ENCODE data around the gene STX5. TPM values are rescaled to one million over a fixed set of nuclear protein-coding genes. Genes with fewer than 3 reads are reported as not detected.

Gene STX5
- total and polyA plus RNA-seq, 9 of the 15 experiments (the other 6 are each of a cell fraction or from before 2014, with no cell fraction given) = 2.8 to 28.6 (median 23.7) TPM

DNA sequence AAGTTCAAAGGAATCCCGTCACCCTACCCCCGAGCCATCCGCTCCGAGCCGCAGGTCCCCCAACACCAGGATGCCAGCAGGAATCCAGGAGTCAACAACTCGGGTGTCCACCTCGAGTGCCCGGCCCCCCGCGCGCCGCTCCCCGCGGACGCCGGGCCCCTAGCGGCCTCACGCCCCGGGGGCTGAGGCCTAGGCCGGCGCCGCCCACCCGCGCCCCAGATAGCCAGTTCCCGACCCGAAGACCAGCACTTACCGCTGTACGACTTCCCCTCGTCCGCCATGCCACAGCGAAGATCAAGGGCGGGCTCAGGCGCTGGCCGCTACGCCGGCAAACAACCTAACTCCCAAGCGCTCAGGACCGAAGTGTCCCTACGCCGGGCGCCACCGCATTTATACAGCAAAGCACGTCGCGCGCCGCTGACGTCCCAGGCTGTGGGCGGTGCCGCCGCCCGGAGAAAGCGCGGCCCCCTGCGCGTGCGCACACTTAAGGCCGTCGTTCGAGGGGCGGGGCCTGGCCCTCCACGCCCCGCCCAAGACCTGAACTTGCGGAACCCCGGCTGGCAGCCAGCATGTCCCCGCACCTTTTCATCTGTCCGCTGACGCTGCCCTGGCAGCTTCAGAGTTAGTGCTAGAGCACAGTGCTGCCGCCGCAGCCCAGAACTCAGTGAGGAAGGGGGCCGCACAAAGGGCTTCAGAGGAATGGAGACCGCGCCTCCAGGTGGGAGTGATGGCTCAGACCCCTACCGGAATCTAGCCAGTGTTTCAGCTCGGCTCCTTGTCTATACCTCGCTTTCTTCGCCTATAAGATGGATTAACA, 26.6 kb downstream of the STX5 start, which contains the start of gene NXF1 (continued):
- TF ChIP-seq NRF1 (conservative IDR thresholded peaks at IDR 0.05 in 1 of 2, IDR thresholded peaks at IDR 0.05 in 1 of 2) = peak; percentile 97
- TF ChIP-seq, protein P1, sequence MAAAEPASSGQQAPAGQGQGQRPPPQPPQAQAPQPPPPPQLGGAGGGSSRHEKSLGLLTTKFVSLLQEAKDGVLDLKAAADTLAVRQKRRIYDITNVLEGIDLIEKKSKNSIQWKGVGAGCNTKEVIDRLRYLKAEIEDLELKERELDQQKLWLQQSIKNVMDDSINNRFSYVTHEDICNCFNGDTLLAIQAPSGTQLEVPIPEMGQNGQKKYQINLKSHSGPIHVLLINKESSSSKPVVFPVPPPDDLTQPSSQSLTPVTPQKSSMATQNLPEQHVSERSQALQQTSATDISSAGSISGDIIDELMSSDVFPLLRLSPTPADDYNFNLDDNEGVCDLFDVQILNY (CRISPR knock-in tag; IDR thresholded peaks at IDR 0.05) = peak; percentile 81; the same call in 1 of the 2 replicates
- TF ChIP-seq KLF1 (tag; IDR thresholded peaks at IDR 0.05) = peak; percentile 41; the same call in 1 of the 2 replicates
- TF ChIP-seq POLR2AphosphoS5 (IDR thresholded peaks at IDR 0.05; ENCODE audit: control insufficient read depth, insufficient read depth, low read depth, low read length) = peak; percentile 100
- TF ChIP-seq FIP1L1 (IDR thresholded peaks at IDR 0.05; ENCODE audit: low read depth, low read length, poor library complexity, severe bottlenecking) = peak; percentile 94
- TF ChIP-seq TEAD1 (CRISPR knock-in tag; IDR thresholded peaks at IDR 0.05) = peak in 1 of 2 experiments; percentile 62; a peak in 2 of 4 replicates
- TF ChIP-seq PHTF2 (CRISPR knock-in tag; IDR thresholded peaks at IDR 0.05) = 0 out of 2 replicates have a peak, but pooled peaks have one; percentile 38
- peak; percentile 42 for TF ChIP-seq STAG1 (CRISPR knock-in tag; IDR thresholded peaks at IDR 0.05; ENCODE audit: borderline replicate concordance)
- peak; percentile 100 for TF ChIP-seq MTA3 (IDR thresholded peaks at IDR 0.05; ENCODE audit: borderline replicate concordance)
- TF ChIP-seq, protein P2, sequence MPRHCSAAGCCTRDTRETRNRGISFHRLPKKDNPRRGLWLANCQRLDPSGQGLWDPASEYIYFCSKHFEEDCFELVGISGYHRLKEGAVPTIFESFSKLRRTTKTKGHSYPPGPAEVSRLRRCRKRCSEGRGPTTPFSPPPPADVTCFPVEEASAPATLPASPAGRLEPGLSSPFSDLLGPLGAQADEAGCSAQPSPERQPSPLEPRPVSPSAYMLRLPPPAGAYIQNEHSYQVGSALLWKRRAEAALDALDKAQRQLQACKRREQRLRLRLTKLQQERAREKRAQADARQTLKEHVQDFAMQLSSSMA (CRISPR knock-in tag; IDR thresholded peaks at IDR 0.05) = peak; percentile 92
- peak; percentile 98 for TF ChIP-seq CBX1 (IDR thresholded peaks at IDR 0.05; ENCODE audit: low read depth)
- peak; percentile 22; the same call in 1 of the 2 replicates for TF ChIP-seq CHD2 (IDR thresholded peaks at IDR 0.05; ENCODE audit: low read depth, low read length)
- TF ChIP-seq OTX1 (CRISPR knock-in tag; IDR thresholded peaks at IDR 0.05) = peak; percentile 91
- TF ChIP-seq HCFC1 (IDR thresholded peaks at IDR 0.05; ENCODE audit: low read depth, low read length) = peak; percentile 79
- 0 out of 2 replicates have a peak, but pooled peaks have one; percentile 42 for TF ChIP-seq ZBTB40 (IDR thresholded peaks at IDR 0.05)
- TF ChIP-seq ZBTB40 (CRISPR knock-in tag; IDR thresholded peaks at IDR 0.05) = no peak
- peak; percentile 61; the same call in 1 of the 2 replicates for TF ChIP-seq HMG20B (CRISPR knock-in tag; IDR thresholded peaks at IDR 0.05)

Measured in K562 (cell line).